SK-N-SH (cell line): ENCODE data around the gene FBXL22. TPM values are rescaled to one million over a fixed set of nuclear protein-coding genes. Genes with fewer than 3 reads are reported as not detected.

Experiments
- CTCF ChIA-PET: fragments of 300-600, 350-600 bp; formaldehyde crosslinking; extraction: SDS; loops from one replicate; lab custom pipeline; 2021; lab: Yijun Ruan, JAX
- POLR2A ChIA-PET: fragments of 350-600 bp; sonication (Branson Sonifier 250); formaldehyde crosslinking; extraction: SDS; loops from one replicate; lab custom pipeline; 2020; ENCODE audit warnings: antibody characterized with exemption, inconsistent platforms; lab: Yijun Ruan, JAX
- DNase-seq: peaks from one replicate; pipeline ENCODE4 v3.0.0; 2012
- H2AFZ ChIP-seq: fragments of 200-600 bp; sonication (generic); 2 replicates; pipeline ENCODE4 v1.8.1; 2016; ENCODE audit warnings: antibody characterized with exemption, mild to moderate bottlenecking, low read depth
- H3F3A ChIP-seq: fragments of 200-600 bp; sonication (generic); replicated peaks from 2 replicates; pipeline ENCODE3; 2016; ENCODE audit warnings: antibody characterized with exemption, mild to moderate bottlenecking; ENCODE audit not compliant: insufficient read depth
- H3K27ac ChIP-seq, 2 experiments: fragments of 200-500 bp in 1 of 2; fragments of 200-600 bp in 1 of 2; sonication (Bioruptor generic) in 1 of 2; sonication (generic), shearing (Covaris generic) in 1 of 2; 2 replicates each; pipeline versions ENCODE4 v1.5.1 to v1.6.1; 2014 to 2016; ENCODE audit warnings: low read depth in 2 of 2, inconsistent platforms in 1 of 2, low read length in 1 of 2, mild to moderate bottlenecking in 1 of 2, mixed read lengths in 1 of 2
- H3K27me3 ChIP-seq: fragments of 200-600 bp; sonication (generic), shearing (Covaris generic); 2 replicates; pipeline ENCODE4 v1.6.1; 2016; ENCODE audit warnings: mixed run types; ENCODE audit not compliant: insufficient read depth
- H3K36me3 ChIP-seq, 2 experiments: fragments of 200-500 bp in 1 of 2; fragments of 200-600 bp in 1 of 2; sonication (Bioruptor generic) in 1 of 2; sonication (generic) in 1 of 2; replicated peaks in 1 of 2; 2 replicates each; pipeline versions ENCODE3 to v1.5.1; 2014 to 2016; ENCODE audit warnings: low read length in 1 of 2, mild to moderate bottlenecking in 1 of 2; ENCODE audit not compliant: insufficient read depth in 2 of 2, control insufficient read depth in 1 of 2
- H3K4me1 ChIP-seq, 2 experiments: fragments of 200-500 bp in 1 of 2; fragments of 200-600 bp in 1 of 2; sonication (Bioruptor generic) in 1 of 2; sonication (generic), shearing (Covaris generic) in 1 of 2; 2 replicates each; pipeline versions ENCODE4 v1.5.1 to v1.6.1; 2014 to 2016; ENCODE audit warnings: low read depth in 1 of 2, low read length in 1 of 2, mixed run types in 1 of 2; ENCODE audit not compliant: insufficient read depth in 2 of 2, control insufficient read depth in 1 of 2
- H3K4me2 ChIP-seq: fragments of 200-600 bp; sonication (generic), shearing (Covaris generic); 2 replicates; pipeline ENCODE4 v1.6.1; 2017; ENCODE audit warnings: mixed run types
- H3K4me3 ChIP-seq, 2 experiments: fragments of 200-500 bp in 1 of 2; fragments of 200-600 bp in 1 of 2; sonication (Bioruptor generic) in 1 of 2; sonication (generic), shearing (Covaris generic) in 1 of 2; 2 replicates each; pipeline versions ENCODE4 v1.5.1 to v1.8.1; 2014 to 2016; ENCODE audit warnings: low read depth in 2 of 2, inconsistent platforms in 1 of 2, low read length in 1 of 2, mild to moderate bottlenecking in 1 of 2, mixed read lengths in 1 of 2, moderate library complexity in 1 of 2
- H3K79me2 ChIP-seq: fragments of 200-600 bp; sonication (generic); 2 replicates; pipeline ENCODE4 v1.8.1; 2017; ENCODE audit warnings: mild to moderate bottlenecking; ENCODE audit not compliant: insufficient read depth
- H3K9ac ChIP-seq: fragments of 200-600 bp; sonication (generic); 2 replicates; pipeline ENCODE4 v1.6.1; 2017; ENCODE audit warnings: mixed run types
- H3K9me2 ChIP-seq: fragments of 200-600 bp; sonication (generic); 2 replicates; pipeline ENCODE4 v1.6.1; 2017; ENCODE audit warnings: mixed run types
- H3K9me3 ChIP-seq: fragments of 200-600 bp; sonication (generic); 2 replicates; pipeline ENCODE4 v1.6.1; 2017; ENCODE audit warnings: mixed run types, mild to moderate bottlenecking, moderate library complexity
- H4K20me1 ChIP-seq: fragments of 200-600 bp; sonication (generic); 2 replicates; pipeline ENCODE4 v1.6.1; 2017; ENCODE audit warnings: mild to moderate bottlenecking, mixed run types; ENCODE audit not compliant: insufficient read depth
- CHD2 ChIP-seq: fragments of 150-350 bp; IDR thresholded peaks from 2 replicates; pipeline ENCODE4 v1.6.1; 2018; ENCODE audit warnings: low read length; ENCODE audit not compliant: partially characterized antibody
- ELF1 ChIP-seq: IDR thresholded peaks from 2 replicates; pipeline ENCODE4 v1.4.0; 2012
- EP300 ChIP-seq, 2 experiments: IDR thresholded peaks; 2 replicates each; pipeline versions ENCODE4 v1.4.0 to v1.6.1; 2012; ENCODE audit warnings: borderline replicate concordance in 1 of 2, low read depth in 1 of 2, low read length in 1 of 2
- MXI1 ChIP-seq: IDR thresholded peaks from 2 replicates; pipeline ENCODE4 v1.6.1; 2012; ENCODE audit warnings: mild to moderate bottlenecking, low read depth, low read length, improper control_type of control experiment
- NRF1 ChIP-seq: IDR thresholded peaks from 2 replicates; pipeline ENCODE4 v1.6.1; 2012; ENCODE audit warnings: low read depth, mild to moderate bottlenecking, low read length
- RFX5 ChIP-seq: IDR thresholded peaks from 2 replicates; pipeline ENCODE4 v1.6.1; 2012; ENCODE audit warnings: mild to moderate bottlenecking, improper control_type of control experiment, low read length
- TEAD4 ChIP-seq: IDR thresholded peaks from 2 replicates; pipeline ENCODE4 v1.4.0; 2012; ENCODE audit warnings: mild to moderate bottlenecking, borderline replicate concordance; ENCODE audit not compliant: insufficient read depth
- WGBS: methylation state at CpG from one replicate; pipeline ENCODE4 v1.1.6; 2017; ENCODE audit warnings: low lambda C conversion rate; 5-methylcytosine and 5-hydroxymethylcytosine counted together
- polyA plus RNA-seq, 3 experiments: library from polyadenylated mRNA; depleted of rRNA; stranded (reverse); fragments of >200 nt; gene quantifications; 2 replicates each; pipeline ENCODE4 v1.2.3, GENCODE V29; 2012
- TF ChIP-seq, protein P1 (sequence below): fragments of 150-350 bp; IDR thresholded peaks from 2 replicates; pipeline ENCODE4 v1.6.1; 2017; ENCODE audit warnings: antibody characterized with exemption, low read length, low read depth, borderline replicate concordance
- TF ChIP-seq, protein P2 (sequence below): IDR thresholded peaks from 2 replicates; pipeline ENCODE4 v1.6.1; 2012; ENCODE audit warnings: mild to moderate bottlenecking, low read depth, low read length, moderate library complexity
- TF ChIP-seq, protein P3 (sequence below): IDR thresholded peaks from 2 replicates; pipeline ENCODE4 v1.4.0; 2012; ENCODE audit warnings: low read depth

Gene FBXL22
- polyA plus RNA-seq, 1 of the 3 experiments (the other 2 are of a cell fraction): 0.10 TPM

DNA sequence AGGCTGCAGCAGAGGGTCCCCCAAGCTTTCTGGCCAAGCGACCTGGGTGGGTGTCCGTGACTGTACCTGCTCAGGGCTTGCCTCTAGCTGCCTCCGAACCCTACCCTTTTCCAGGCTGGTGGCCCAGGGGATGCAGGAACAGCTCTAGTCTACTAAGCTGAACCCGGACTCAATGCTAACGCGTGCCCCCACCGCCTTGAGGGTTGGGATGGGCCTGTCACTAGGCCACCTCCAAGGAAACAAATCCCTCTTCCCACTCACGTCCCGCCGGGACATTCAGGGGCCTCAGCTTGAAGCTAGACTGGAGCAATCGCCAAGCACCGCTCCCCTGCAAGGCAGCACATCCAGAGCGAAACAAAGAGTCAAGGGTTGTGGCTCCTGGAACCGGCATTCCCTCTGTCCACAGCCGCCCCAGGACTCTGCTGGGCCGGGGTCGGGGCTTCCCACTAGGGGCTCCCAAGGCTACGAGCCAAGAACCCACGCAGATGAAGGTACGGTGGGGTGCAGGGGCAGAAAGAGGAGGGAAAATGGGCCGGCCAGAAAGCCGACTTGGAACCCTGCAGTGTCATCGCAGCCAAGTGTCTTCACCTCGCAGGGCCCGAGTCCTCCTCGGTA lies 2.9 kb downstream of the FBXL22 start:
- POLR2A ChIA-PET: interaction anchor here (0.9 kb wide), 1 partner anchor 10 kb away, joined by 3 read pairs; no protein-coding TSS in a partner anchor
- Histone ChIP-seq H3K9me3 (no peaks in the 10 kb centered on the region), H3K9ac (no peak overlapping the region), H3K36me3 (peaks cover 0 to under 1% of the 10 kb centered on the region in 2 experiments), H3K9me2 (no peaks in the 10 kb centered on the region), H4K20me1 (no peaks in the 10 kb centered on the region), H3K4me2 (peak overlapping the region; percentile 75), H3K79me2 (no peaks in the 10 kb centered on the region), H2AFZ (peak overlapping the region; percentile 63; the same call in 1 of the 2 replicates), H3K4me1 (peaks cover 6 to 9% of the 10 kb centered on the region in 2 experiments; a peak in 2 of 4 replicates), H3K4me3 (peak overlapping the region; percentile 19 to 77; a peak in 2 of 4 replicates), H3K27me3 (no peaks in the 10 kb centered on the region), H3K27ac (no peak overlapping the region), H3F3A (peaks cover 4% of the 10 kb centered on the region)
- WGBS: 78% methylated on average over 21 of the region's 26 CpGs
- CTCF ChIA-PET: interaction anchor here (0.9 to 3.2 kb wide), 8 partner anchors 10 to 468 kb away, joined by 3 to 22 read pairs (median 5); partner anchors contain the start of gene USP3
- no peak for TF ChIP-seq ELF1
- TF ChIP-seq, protein P1, sequence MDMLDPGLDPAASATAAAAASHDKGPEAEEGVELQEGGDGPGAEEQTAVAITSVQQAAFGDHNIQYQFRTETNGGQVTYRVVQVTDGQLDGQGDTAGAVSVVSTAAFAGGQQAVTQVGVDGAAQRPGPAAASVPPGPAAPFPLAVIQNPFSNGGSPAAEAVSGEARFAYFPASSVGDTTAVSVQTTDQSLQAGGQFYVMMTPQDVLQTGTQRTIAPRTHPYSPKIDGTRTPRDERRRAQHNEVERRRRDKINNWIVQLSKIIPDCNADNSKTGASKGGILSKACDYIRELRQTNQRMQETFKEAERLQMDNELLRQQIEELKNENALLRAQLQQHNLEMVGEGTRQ: no peak
- TF ChIP-seq, protein P2, sequence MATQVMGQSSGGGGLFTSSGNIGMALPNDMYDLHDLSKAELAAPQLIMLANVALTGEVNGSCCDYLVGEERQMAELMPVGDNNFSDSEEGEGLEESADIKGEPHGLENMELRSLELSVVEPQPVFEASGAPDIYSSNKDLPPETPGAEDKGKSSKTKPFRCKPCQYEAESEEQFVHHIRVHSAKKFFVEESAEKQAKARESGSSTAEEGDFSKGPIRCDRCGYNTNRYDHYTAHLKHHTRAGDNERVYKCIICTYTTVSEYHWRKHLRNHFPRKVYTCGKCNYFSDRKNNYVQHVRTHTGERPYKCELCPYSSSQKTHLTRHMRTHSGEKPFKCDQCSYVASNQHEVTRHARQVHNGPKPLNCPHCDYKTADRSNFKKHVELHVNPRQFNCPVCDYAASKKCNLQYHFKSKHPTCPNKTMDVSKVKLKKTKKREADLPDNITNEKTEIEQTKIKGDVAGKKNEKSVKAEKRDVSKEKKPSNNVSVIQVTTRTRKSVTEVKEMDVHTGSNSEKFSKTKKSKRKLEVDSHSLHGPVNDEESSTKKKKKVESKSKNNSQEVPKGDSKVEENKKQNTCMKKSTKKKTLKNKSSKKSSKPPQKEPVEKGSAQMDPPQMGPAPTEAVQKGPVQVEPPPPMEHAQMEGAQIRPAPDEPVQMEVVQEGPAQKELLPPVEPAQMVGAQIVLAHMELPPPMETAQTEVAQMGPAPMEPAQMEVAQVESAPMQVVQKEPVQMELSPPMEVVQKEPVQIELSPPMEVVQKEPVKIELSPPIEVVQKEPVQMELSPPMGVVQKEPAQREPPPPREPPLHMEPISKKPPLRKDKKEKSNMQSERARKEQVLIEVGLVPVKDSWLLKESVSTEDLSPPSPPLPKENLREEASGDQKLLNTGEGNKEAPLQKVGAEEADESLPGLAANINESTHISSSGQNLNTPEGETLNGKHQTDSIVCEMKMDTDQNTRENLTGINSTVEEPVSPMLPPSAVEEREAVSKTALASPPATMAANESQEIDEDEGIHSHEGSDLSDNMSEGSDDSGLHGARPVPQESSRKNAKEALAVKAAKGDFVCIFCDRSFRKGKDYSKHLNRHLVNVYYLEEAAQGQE: no peak
- TF ChIP-seq CHD2: no peak
- TF ChIP-seq RFX5: no peak
- no peak for TF ChIP-seq TEAD4
- no peak for DNase-seq

DNA sequence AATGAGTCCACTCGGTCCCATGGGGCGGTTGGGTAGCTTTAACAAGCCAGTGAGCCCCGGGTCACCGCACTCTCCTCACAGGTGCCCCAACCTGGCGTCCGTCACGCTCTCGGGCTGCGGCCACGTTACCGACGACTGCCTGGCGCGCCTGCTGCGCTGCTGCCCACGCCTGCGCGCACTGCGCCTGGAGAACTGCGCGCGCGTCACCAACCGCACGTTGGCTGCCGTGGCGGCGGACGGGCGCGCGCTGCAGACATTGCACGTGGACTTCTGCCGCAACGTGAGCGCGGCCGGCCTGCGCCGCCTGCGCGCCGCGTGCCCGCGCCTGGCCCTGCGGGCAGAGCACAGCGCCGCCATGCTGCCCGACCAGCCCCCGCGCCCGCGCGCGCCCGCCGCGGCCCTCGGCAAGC lies 3.4 kb downstream of the FBXL22 start:
- peak; percentile 96 for TF ChIP-seq MXI1
- TF ChIP-seq, protein P3, sequence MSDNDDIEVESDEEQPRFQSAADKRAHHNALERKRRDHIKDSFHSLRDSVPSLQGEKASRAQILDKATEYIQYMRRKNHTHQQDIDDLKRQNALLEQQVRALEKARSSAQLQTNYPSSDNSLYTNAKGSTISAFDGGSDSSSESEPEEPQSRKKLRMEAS: peak; percentile 77; the same call in 1 of the 2 replicates
- peak; percentile 79 for TF ChIP-seq NRF1
- TF ChIP-seq EP300 (IDR thresholded peaks at IDR 0.05; ENCODE audit: borderline replicate concordance in 1 of 2, low read depth in 1 of 2, low read length in 1 of 2): no peak
- no peak overlapping the region; a peak in 1 of 4 replicates for H3K27ac ChIP-seq
- H3K4me3 ChIP-seq: peak overlapping the region; percentile 72 to 77
- 0% methylated on average over 2 of the region's 60 CpGs for WGBS
- H3K9ac ChIP-seq: 0 out of 2 replicates have a peak overlapping the region, but pooled peaks have one; percentile 79
- H3K9me2 ChIP-seq: no peaks in the 10 kb centered on the region
- ChIA-PET CTCF (interaction anchor here (1.0 to 3.2 kb wide), 7 partner anchors 9 to 467 kb away, joined by 3 to 22 read pairs (median 6); partner anchors contain the start of gene USP3), POLR2A (interaction anchor here (0.9 kb wide), 1 partner anchor 9 kb away, joined by 3 read pairs; no protein-coding TSS in a partner anchor)
- H3K79me2 ChIP-seq: no peaks in the 10 kb centered on the region
- no peaks in the 10 kb centered on the region for H3K9me3 ChIP-seq
- no peaks in the 10 kb centered on the region for H4K20me1 ChIP-seq
- peaks cover 4% of the 10 kb centered on the region for H3F3A ChIP-seq
- H2AFZ ChIP-seq: peak overlapping the region; percentile 94
- peak overlapping the region; percentile 100 for H3K4me2 ChIP-seq
- no peaks in the 10 kb centered on the region for H3K36me3 ChIP-seq
- peak; percentile 94 for DNase-seq
- no peaks in the 10 kb centered on the region for H3K27me3 ChIP-seq
- H3K4me1 ChIP-seq: peaks cover 6 to 9% of the 10 kb centered on the region in 2 experiments; a peak in 2 of 4 replicates
